H1 (cell line): Measurements from ENCODE around the gene VMA21. TPM values are rescaled to one million over a fixed set of nuclear protein-coding genes. Genes with fewer than 3 reads are reported as not detected.

Source experiments
- RAD21 ChIP-seq, 2 experiments: IDR thresholded peaks in 1 of 2; conservative IDR thresholded peaks in 1 of 2; 2 replicates each; pipeline ENCODE4 v1.6.1; 2011; ENCODE audit warnings: low read depth in 2 of 2, low read length in 2 of 2, improper control_type of control experiment in 1 of 2, inconsistent platforms in 1 of 2, mild to moderate bottlenecking in 1 of 2, moderate library complexity in 1 of 2
- polyA plus RNA-seq, 7 experiments: library from polyadenylated mRNA; depleted of rRNA in 3 of 7; stranded (reverse) in 5 of 7; unstranded in 2 of 7; fragments of >200 nt in 5 of 7; fragments of 200-250 nt in 2 of 7; gene quantifications; 1 replicate in 5 of 7; 2 replicates in 1 of 7; 4 replicates in 1 of 7; pipeline versions ENCODE4 v1.2.1 to v1.2.3, GENCODE V29; 2011 to 2013; ENCODE audit warnings: missing spikeins in 2 of 7, mixed read lengths in 2 of 7
- total RNA-seq: library from RNA; stranded (reverse); fragmentation: NEBNext Ultra II Directional; extraction: Animal tissue kit (Norgen Biotek cat#: 25700); gene quantifications from 2 replicates; pipeline ENCODE4 v1.2.1, GENCODE V29; 2021
- TF ChIP-seq, protein P1 (sequence below): IDR thresholded peaks from 2 replicates; pipeline ENCODE4 v1.6.1; 2011; ENCODE audit warnings: low read depth, mild to moderate bottlenecking, low read length; ENCODE audit not compliant: insufficient read depth

The VMA21 gene
- total and polyA plus RNA-seq, 2 of the 8 experiments (the other 6 are each of a cell fraction or from before 2014, with no cell fraction given), result 25.8 to 65.4 TPM

GRCh38 chrX:151458824-151459223 lies 61.8 kb downstream of the VMA21 start (continued):
- TF ChIP-seq RAD21 (IDR thresholded peaks at IDR 0.05 in 1 of 2, conservative IDR thresholded peaks at IDR 0.05 in 1 of 2; ENCODE audit: low read depth in 2 of 2, low read length in 2 of 2), result no peak
- TF ChIP-seq, protein P1, sequence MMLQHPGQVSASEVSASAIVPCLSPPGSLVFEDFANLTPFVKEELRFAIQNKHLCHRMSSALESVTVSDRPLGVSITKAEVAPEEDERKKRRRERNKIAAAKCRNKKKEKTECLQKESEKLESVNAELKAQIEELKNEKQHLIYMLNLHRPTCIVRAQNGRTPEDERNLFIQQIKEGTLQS, result no peak

Other genes starting within 250 kb of the VMA21 start
- gene GPR50, start 220.6 kb upstream of the VMA21 start, total RNA-seq, result 1.6 TPM in 2 replicates
- gene GPR50, start 220.6 kb upstream of the VMA21 start, polyA plus RNA-seq (2011; rRNA removed), result 1.9 and 3.5 TPM in 2 replicates
- gene PASD1, start 166.5 kb downstream of the VMA21 start, total RNA-seq, result 0.09 TPM in 1 of 2 replicates, not detected in the other
- 0.03 TPM in 1 of 2 replicates, not detected in the other for gene PASD1, start 166.5 kb downstream of the VMA21 start, polyA plus RNA-seq (2011; rRNA removed)